Measurements from ENCODE around the gene MSX2. TPM values are rescaled to one million over a fixed set of nuclear protein-coding genes. Genes with fewer than 3 reads are reported as not detected.

MSX2 gene
- total and polyA plus RNA-seq, 4 donors, result 0.34 to 2.1 (median 0.80) TPM

DNA sequence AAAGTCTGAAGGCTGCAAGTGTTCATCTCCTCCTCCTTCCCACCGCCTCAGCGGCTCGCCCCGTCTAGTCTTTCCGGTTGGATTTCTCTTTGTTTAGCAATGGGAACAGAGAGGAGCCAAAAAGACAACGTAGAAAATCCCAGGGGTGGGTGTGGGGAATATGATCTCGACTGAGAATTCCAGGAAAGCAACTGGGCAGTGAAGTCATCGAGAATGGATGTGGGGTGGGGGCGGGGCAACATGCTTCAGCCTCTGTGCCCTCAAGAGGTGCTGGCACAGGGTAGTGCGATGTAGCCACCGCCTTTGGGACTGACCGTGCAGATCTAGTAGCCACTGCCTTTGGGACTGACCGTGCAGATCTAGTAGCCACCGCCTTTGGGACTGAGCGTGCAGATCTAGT is 12.9 kb downstream of the MSX2 start:
- 26 to 30% methylated on average over 15 of the region's 15 CpGs for WGBS, 2 donors
- H3K36me3 ChIP-seq (ENCODE audit: control insufficient read depth in 4 of 4, insufficient read depth in 4 of 4, low read length in 4 of 4), result no peaks in the 10 kb centered on the region
- DNase-seq (no peak), ATAC-seq (ENCODE audit: insufficient read depth, low FRiP score) (no peak)
- H3K27me3 ChIP-seq (ENCODE audit: control insufficient read depth in 3 of 3, insufficient read depth in 3 of 3, low read length in 2 of 3), result peaks cover 14 to 68% (median 59%) of the 10 kb centered on the region in 3 donors
- peaks cover 0 to 3% (median 0%) of the 10 kb centered on the region in 4 donors for H3K9me3 ChIP-seq (ENCODE audit: control insufficient read depth in 4 of 4, insufficient read depth in 3 of 4, low read length in 3 of 4)
- H3K9ac ChIP-seq (ENCODE audit: insufficient read depth in 1 of 2, low read length in 2 of 2), result no peak overlapping the region
- H3K27ac ChIP-seq (ENCODE audit: low read depth in 1 of 2, low read length in 1 of 2), result no peak overlapping the region
- TF ChIP-seq, protein P1, sequence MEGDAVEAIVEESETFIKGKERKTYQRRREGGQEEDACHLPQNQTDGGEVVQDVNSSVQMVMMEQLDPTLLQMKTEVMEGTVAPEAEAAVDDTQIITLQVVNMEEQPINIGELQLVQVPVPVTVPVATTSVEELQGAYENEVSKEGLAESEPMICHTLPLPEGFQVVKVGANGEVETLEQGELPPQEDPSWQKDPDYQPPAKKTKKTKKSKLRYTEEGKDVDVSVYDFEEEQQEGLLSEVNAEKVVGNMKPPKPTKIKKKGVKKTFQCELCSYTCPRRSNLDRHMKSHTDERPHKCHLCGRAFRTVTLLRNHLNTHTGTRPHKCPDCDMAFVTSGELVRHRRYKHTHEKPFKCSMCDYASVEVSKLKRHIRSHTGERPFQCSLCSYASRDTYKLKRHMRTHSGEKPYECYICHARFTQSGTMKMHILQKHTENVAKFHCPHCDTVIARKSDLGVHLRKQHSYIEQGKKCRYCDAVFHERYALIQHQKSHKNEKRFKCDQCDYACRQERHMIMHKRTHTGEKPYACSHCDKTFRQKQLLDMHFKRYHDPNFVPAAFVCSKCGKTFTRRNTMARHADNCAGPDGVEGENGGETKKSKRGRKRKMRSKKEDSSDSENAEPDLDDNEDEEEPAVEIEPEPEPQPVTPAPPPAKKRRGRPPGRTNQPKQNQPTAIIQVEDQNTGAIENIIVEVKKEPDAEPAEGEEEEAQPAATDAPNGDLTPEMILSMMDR (IDR thresholded peaks at IDR 0.05; ENCODE audit: control extremely low read depth, extremely low read depth), result no peak
- H3K4me3 ChIP-seq, result no peak overlapping the region
- peaks cover 0 to 11% (median 0%) of the 10 kb centered on the region in 5 donors for H3K4me1 ChIP-seq (ENCODE audit: control insufficient read depth in 5 of 5, insufficient read depth in 5 of 5, low read length in 5 of 5)

DNA sequence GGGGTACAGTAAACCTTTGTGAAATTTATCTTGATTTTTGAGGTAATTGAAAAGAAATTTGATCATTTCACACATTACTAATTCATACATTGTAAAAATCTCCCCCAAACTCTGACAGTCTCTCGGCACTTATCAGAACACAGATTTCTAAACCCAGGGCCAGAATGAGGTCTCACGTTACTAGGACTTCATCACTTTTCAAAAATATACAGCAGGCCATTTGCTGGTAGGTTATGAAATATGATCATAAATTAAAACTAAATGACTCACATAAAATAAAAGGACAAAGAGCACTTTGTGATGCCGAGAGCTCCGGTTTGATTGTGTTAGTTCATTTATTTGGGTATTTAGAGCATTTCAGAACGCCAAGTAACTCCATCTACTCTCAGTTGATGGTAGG is 17.0 kb downstream of the MSX2 start:
- no peak overlapping the region for H3K9ac ChIP-seq (ENCODE audit: insufficient read depth in 1 of 2, low read length in 2 of 2)
- H3K4me3 ChIP-seq, result no peak overlapping the region
- no peak overlapping the region for H3K27ac ChIP-seq (ENCODE audit: low read depth in 1 of 2, low read length in 1 of 2)
- no peaks in the 10 kb centered on the region for H3K36me3 ChIP-seq (ENCODE audit: control insufficient read depth in 4 of 4, insufficient read depth in 4 of 4, low read length in 4 of 4)
- H3K27me3 ChIP-seq (ENCODE audit: control insufficient read depth in 3 of 3, insufficient read depth in 3 of 3, low read length in 2 of 3), result peaks cover 1 to 31% (median 22%) of the 10 kb centered on the region in 3 donors
- ATAC-seq (ENCODE audit: insufficient read depth, low FRiP score), result no peak
- no peak for DNase-seq
- TF ChIP-seq, protein P1 (IDR thresholded peaks at IDR 0.05; ENCODE audit: control extremely low read depth, extremely low read depth), result no peak
- WGBS, 2 donors, result 63 to 81% methylated on average over 5 of the region's 5 CpGs
- H3K4me1 ChIP-seq (ENCODE audit: control insufficient read depth in 5 of 5, insufficient read depth in 5 of 5, low read length in 5 of 5), result no peaks in the 10 kb centered on the region
- H3K9me3 ChIP-seq (ENCODE audit: control insufficient read depth in 4 of 4, insufficient read depth in 3 of 4, low read length in 3 of 4), result no peaks in the 10 kb centered on the region

DNA sequence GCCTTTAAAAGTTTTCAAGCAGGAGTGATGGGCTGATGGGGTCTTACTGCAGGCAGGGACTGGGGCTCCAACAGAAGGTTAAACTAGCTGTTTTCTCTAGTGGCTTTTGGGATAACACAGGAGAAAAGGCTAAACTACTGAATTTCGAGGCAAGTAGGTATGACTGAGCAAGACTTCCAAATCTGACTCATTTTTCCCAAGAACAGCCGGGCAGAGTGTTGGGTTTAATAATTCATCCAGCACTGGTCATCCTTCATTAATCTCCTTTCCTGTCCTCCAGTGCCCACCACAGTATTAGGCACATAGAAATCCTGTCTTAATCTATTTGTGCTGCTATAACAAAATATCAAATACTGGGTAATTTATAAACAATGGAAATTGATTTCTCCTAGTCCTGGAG is 20.5 kb downstream of the MSX2 start:
- ATAC-seq (ENCODE audit: insufficient read depth, low FRiP score) (no peak), DNase-seq (no peak)
- H3K27me3 ChIP-seq (ENCODE audit: control insufficient read depth in 3 of 3, insufficient read depth in 3 of 3, low read length in 2 of 3), result peaks cover 0 to 24% (median 13%) of the 10 kb centered on the region in 3 donors
- H3K4me3 ChIP-seq, result no peak overlapping the region
- H3K27ac ChIP-seq (ENCODE audit: low read depth in 1 of 2, low read length in 1 of 2), result no peak overlapping the region
- H3K36me3 ChIP-seq (ENCODE audit: control insufficient read depth in 4 of 4, insufficient read depth in 4 of 4, low read length in 4 of 4), result no peaks in the 10 kb centered on the region
- WGBS, 2 donors, result 57 to 73% methylated on average over 2 of the region's 2 CpGs
- TF ChIP-seq, protein P1 (IDR thresholded peaks at IDR 0.05; ENCODE audit: control extremely low read depth, extremely low read depth), result no peak
- no peak overlapping the region for H3K9ac ChIP-seq (ENCODE audit: insufficient read depth in 1 of 2, low read length in 2 of 2)
- H3K9me3 ChIP-seq (ENCODE audit: control insufficient read depth in 4 of 4, insufficient read depth in 3 of 4, low read length in 3 of 4), result no peaks in the 10 kb centered on the region
- H3K4me1 ChIP-seq (ENCODE audit: control insufficient read depth in 5 of 5, insufficient read depth in 5 of 5, low read length in 5 of 5), result no peaks in the 10 kb centered on the region

GRCh38 chr5:174745590-174746103 is 21.3 kb downstream of the MSX2 start:
- Histone ChIP-seq H3K9me3 (ENCODE audit: control insufficient read depth in 4 of 4, insufficient read depth in 3 of 4, low read length in 3 of 4) (no peaks in the 10 kb centered on the region), H3K9ac (ENCODE audit: insufficient read depth in 1 of 2, low read length in 2 of 2) (no peak overlapping the region), H3K4me3 (no peak overlapping the region), H3K27me3 (ENCODE audit: control insufficient read depth in 3 of 3, insufficient read depth in 3 of 3, low read length in 2 of 3) (peaks cover 0 to 26% (median 17%) of the 10 kb centered on the region in 3 donors), H3K27ac (ENCODE audit: low read depth in 1 of 2, low read length in 1 of 2) (no peak overlapping the region), H3K4me1 (ENCODE audit: control insufficient read depth in 5 of 5, insufficient read depth in 5 of 5, low read length in 5 of 5) (peaks cover 0 to 3% (median 0%) of the 10 kb centered on the region in 5 donors), H3K36me3 (ENCODE audit: control insufficient read depth in 4 of 4, insufficient read depth in 4 of 4, low read length in 4 of 4) (no peaks in the 10 kb centered on the region)
- 60 to 68% methylated on average over 8 of the region's 8 CpGs for WGBS, 2 donors
- no peak for DNase-seq
- TF ChIP-seq, protein P1 (IDR thresholded peaks at IDR 0.05; ENCODE audit: control extremely low read depth, extremely low read depth), result no peak
- ATAC-seq (ENCODE audit: insufficient read depth, low FRiP score), result no peak
